ENCODE measurements around the gene ARHGAP35. TPM values are rescaled to one million over a fixed set of nuclear protein-coding genes. Genes with fewer than 3 reads are reported as not detected.
"Not testable (repeated sequence)": the region's sequence is repeated elsewhere in the genome, so short reads cannot be mapped to it uniquely, and the experiment has no call there.

ARHGAP35 gene
- total RNA-seq: 93.0 TPM
- long read RNA-seq, full-length matches to known transcripts: 6 of 165 reads
- long read RNA-seq, partial matches to known transcripts: 3 of 165 reads
- long read RNA-seq, other reads (novel, unspliced or antisense): 156 of 165 reads

DNA sequence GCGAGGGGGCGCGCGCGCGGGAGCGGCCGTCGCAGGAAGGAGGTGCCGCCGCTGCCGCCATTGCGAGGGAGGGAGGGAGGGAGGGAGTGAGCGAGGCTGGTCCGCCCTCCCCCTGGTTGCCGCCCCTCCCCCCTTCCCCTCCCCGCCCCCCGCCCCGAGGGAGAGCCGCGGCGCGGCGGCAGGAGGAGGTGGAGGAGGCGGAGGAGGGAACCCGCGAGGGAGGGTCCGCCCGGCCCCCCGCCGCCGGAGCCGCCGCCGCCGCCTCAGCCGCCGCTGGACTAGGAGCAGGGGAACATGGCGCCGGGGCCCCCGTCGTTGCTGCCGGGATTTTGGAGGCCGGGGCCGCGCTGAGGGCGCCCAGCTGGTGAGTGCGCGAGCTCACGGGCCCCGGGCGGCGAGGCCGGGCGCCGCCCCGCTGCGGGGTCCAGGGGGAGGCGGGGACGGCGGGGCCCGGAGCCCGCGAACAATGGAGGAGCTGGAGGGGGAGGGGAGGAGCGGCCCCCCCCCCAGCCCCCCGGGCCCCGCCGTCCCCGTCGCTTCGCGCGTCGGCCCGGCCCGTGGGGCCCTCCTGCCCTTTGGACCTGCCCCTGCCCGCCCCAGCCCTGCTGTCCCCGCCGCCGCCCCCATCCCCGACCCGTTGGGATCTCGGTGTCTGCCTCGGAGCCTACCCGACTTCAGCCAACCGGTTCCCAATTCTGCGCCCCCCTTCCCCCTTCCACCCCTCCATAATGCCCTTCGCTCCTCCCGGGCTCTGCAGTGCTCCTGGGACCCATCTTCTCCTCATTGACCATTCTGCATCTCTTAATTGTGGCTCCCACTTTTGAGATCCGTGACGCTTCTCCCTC, at the start of gene ARHGAP35:
Gene ARHGAP35, plus strand, starts transcription at position 152 of the 845 bp plus-strand sequence. CDS start 57,679 bp downstream, outside the sequence.
- no peak for DNase-seq (ENCODE audit: low spot score)
- intact Hi-C loops (cut with DNase I): loop anchor here (5.0 kb wide), 3 partner anchors 51 to 116 kb away; no protein-coding TSS in a partner anchor

DNA sequence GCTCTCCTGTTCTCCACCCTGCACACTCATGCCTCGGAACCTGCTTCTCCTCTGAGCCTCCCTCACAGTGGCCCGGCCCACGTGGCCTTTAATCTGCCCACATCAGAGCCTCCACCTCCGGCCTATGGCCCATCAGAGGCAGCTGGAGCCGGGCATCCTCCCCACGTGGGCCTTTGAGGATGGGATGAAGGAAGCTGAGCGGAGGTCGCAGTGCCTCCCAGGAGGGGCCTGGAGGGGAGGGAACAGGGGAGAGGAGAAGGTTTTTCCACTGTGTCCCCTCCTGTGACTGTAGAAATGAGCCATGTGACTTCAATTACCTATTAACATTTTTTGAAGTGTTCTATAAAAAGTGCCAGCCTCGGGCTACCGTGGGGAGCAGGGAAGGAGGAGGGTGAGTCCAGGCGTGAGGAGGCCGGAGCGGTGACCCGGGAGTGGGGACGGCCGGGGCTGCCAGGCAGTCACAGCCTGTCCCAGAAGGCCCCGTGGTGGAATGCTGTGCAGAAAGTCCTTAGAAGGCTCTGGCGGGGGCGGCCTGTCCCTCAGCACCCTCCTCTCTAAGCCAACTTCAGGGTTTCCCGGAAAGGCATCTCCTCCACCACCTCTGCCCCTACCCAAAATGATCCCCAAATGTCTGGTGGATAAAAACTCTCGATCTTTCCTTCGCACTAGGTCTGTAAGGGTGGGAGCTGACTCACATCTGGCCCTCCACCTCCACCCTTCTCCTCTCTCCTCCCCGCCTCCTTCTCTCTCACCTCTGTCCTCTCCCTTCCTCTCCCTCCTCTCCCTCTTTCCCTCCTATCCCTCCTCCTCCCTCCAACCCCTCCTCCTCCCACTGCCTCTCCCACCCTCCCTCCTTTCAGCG, 47.6 kb upstream of the ARHGAP35 start:
- no peak for DNase-seq (ENCODE audit: low spot score)
- intact Hi-C loops (cut with DNase I): no loop called here

DNA sequence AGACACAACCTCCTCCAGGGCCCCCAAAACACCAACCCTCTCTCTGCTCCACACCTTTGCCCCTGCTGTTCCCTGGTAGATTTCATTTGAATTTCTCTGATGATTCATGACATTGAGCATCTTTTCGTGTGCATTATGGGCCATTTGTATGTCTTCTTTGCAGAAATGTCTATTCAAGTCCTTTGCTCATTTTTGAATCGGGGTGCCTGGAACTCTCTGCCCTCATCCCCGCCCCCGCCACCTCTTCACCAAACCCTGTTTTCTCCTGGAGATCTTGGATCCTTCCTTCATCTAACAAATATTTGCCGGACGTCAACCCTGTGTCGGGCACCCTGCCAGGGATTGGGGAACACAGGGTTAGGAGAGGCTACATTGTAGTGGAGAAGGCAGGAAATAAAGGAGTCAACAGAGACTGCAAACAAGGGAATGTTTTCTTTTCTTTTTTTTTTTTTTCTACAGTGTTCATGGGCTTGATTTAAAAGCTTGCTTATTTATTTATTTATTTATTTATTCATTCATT, 46.9 kb upstream of the ARHGAP35 start:
- intact Hi-C loops (cut with DNase I): no loop called here
- no peak for DNase-seq (ENCODE audit: low spot score)

DNA sequence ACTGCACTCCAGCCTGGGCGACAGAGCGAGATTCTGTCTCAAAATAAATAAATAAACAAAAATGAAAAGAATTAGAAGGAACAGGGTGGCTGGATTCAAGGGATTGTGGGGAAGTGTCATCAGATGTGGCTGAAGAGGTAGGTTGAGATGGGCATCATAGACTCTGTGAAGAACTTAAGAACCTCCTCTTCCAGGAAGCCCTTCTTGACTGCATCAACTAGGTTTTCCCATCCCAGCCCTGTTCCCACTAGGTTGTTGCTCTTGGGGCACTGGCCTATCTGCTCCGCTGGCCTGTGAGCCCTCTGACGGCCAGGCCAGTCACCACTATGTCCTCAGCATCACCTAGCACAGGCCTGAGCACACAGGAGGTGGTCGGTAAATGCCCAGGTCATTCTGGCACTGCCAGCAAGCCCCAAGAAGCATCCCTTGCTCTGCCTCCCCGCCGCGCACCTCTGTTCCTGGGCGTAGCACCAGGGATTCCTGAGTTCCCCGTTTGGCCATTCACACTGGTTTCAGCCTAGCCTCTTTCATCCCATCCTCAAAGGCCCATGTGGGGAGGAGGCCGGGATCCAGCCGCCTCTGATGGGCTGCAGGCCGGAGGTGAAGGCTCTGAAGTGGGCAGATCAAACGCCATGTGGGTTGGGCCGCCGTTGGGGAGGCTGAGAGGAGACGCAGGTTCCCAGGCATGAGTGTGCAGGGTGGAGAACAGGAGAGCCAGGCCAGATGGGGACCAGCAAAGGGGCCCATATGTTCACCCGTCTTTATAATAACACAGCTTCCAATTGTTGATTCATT, 44.8 kb upstream of the ARHGAP35 start:
- intact Hi-C loops (cut with DNase I): no loop called here
- DNase-seq (ENCODE audit: low spot score): no peak

GRCh38 chr19:46818812-46819211, 42.0 kb upstream of the ARHGAP35 start:
- no peak for DNase-seq (ENCODE audit: low spot score)
- intact Hi-C loops (cut with DNase I): no loop called here

DNA sequence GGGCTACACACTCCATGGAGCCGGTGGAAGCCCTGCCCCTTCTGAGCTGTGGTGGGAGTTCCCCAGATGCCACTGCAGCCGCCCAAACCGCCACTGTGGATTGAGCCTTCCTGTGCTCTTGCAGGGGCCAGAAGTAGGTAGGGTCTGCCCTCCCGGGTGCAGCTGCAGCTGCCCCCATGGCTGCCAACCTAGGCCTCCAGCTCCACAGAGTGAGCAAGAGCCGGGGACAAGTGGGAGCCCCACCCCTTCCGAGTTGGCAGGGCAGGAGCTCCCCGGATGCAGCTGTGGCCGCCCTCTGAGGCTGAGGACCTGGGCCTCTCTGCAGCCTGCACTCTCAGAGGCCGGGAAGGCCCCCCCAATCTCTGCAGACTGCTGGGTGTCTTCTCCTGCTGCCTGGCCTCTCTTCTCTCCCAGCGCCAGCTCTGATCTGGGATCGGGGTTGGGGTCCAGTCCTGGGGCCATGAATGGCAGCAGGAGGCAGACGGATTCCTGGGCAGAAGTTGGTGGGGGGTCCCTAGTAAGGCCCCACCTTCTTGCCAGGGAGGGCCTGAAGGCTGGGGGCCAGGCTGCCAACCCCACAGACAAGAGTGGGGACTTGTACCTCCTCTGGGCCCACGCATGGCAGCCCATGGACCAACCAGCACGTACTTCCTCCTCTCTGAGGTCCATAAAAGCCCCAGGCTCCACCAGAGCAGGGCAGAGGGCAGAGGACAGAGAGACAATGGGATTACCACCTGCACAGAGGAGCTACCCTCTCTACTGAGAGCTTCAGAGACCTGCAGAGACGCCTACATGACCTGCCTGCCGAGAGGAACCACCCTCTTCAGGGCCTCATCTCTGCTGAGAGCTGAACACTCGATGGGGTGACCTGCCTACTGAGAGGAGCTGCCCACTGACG, 39.0 kb upstream of the ARHGAP35 start:
- no peak for DNase-seq (ENCODE audit: low spot score)
- intact Hi-C loops (cut with DNase I): no loop called here

DNA sequence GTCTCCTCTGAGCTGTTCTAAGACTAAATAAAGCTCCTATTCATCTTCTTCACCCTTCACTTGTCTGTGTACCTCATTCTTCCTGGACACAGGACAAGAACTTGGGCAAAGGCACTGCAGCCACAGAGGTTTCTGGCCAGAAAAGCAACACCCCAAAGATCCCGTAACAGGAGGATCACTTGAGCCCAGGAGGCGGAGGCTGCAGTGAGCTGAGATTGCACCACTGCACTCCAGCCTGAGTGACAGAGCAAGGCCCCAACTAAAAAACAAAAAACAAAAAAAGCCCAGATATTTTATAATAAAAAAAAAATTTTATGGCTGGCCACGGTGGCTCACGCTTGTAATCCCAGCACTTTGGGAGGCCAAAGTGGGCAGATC, 38.4 kb upstream of the ARHGAP35 start:
- DNase-seq (ENCODE audit: low spot score); intact Hi-C loops (cut with DNase I): not testable (repeated sequence)

- no peak for DNase-seq (ENCODE audit: low spot score)
- intact Hi-C loops (cut with DNase I): no loop called here
Measured at GRCh38 chr19:46823049-46823448, 37.7 kb upstream of the ARHGAP35 start.

DNA sequence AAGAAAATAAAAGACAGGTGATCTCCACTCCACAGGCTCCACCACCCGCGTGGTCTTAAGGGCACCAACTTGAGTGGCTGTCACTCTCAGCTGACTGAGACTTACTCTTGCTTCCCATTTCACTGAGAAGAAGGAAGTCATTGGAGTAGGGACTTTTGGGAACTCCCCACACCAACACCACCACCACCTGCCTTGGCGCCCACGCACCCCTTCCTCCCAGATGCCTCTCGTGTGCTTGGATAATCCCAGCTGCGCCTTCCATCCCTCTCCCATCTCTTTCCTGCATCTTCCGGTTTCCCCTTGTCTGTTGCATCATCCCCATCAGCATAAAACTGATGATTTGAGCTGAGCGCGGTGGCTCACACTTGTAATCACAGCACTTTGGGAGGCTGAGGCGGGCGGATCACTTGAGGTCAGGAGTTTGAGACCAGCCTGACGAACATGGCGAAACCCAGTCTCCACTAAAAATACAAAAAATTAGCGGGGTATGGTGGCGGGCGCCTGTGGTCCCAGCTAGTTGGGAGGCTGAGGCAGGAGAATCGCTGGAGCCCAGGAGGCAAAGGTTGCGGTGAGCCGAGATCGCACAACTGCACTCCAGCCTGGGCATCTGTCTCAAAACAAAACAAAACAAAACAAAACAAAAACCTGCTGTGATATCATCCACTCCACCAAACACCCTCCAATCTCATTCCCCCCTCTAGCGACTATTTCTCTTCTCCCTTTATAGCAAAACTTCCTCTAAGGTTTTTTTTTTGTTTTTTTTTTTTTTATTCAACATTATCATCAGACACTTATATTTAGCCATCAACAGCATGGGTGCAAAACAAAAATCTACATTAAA, 35.7 kb upstream of the ARHGAP35 start:
- intact Hi-C loops (cut with DNase I): no loop called here
- DNase-seq (ENCODE audit: low spot score): no peak

- intact Hi-C loops (cut with DNase I): no loop called here
- no peak for DNase-seq (ENCODE audit: low spot score)
Measured at GRCh38 chr19:46825731-46826055, 35.1 kb upstream of the ARHGAP35 start.

DNA sequence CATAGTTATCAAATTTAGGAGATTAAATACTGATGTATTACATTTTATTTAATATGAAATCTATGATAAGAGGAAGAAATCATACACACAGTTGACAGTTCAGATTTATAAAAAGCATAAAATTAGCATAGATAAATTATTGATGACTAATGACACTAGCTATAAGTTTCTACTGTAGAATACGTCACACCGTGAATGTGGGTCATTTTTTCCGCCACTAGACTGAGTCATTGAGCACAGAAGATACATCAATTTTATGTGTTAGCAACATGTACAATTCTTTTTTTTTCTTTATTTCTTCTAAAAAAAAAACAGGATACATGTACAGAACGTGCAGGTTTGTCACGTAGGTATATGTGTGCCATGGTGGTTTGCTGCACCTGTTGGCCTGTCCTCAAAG, 32.3 kb upstream of the ARHGAP35 start:
- DNase-seq (ENCODE audit: low spot score): no peak
- intact Hi-C loops (cut with DNase I): no loop called here

GRCh38 chr19:46830864-46831263, 29.9 kb upstream of the ARHGAP35 start:
- intact Hi-C loops (cut with DNase I): no loop called here
- no peak for DNase-seq (ENCODE audit: low spot score)

- intact Hi-C loops (cut with DNase I): no loop called here
Measured at GRCh38 chr19:46834121-46834520, 26.7 kb upstream of the ARHGAP35 start.

DNA sequence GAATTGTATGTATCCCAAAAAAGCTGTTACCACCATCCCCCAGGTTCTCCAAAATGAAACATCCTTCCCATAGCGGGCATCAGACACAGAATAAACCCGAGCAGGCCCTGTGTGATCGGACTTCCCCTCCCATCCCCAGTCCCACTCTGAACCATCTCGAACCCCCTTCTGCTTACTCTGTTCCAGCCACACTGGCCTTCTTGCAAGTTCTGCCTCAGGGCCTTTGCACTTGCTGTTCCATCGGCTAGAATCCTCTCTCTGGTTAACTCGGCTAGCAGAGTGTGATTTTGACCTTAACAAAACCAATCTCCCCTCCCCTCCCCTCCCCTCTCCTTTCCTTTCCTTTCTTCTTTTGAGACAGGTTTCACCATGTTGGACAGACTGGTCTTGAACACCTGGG, 25.8 kb upstream of the ARHGAP35 start:
- DNase-seq (ENCODE audit: low spot score): no peak
- intact Hi-C loops (cut with DNase I): no loop called here

More at GRCh38 chr19:46834121-46834520, 26.7 kb upstream of the ARHGAP35 start:
- no peak for DNase-seq (ENCODE audit: low spot score)

DNA sequence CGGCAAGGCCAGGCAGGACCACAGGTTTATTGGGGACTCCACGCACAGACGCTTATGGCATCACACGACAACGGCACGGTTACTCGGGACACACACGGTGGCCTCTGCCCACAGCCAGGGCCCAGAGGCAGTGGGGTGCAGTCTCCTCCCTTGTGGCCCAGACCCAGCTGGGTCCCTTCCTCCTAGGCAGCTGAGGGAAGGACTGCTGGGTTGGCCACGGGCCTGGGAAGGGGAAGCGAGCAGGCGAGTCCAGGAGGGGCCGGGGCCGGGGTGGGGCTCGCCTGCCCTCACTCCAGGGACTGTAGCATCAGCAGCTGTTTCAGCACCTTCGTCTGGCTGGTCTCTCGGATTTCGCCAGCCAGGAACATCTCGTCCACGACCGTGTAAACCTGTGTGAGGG, 22.6 kb upstream of the ARHGAP35 start:
- no peak for DNase-seq (ENCODE audit: low spot score)
- intact Hi-C loops (cut with DNase I): no loop called here

DNA sequence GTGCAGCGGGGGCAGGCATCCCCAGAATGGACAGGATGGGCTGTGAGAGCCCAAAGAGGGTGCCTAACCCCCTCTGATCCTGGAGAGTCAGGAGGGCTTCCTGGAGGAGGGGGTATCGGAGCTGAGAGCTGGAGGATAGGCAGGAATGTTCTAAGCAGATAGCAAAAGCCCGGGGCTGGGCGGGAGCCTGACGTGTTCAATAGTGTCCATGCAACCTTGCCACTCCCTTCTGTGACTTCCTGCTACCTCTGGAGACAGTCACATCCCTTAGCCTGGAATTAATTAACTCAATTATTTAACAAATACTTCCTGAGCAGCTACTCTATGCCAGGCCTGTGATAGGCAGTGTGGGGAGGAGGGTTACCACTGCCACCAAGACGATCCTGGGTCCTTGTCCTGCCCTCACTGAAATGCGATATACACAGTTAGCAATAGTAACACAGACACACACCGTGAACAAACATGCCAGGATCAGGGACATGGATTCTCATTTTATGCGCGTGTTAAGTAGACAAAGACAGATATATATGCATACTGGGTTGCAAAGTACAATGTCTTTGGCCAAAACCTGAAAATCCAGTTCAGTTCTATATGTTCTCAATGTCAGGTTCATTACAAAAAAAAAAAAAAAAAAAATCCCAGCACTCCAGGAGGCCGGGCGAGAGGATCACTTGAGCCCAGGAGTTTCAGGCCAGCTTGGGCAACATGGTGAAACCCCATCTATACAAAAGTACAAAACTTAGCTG, 20.9 kb upstream of the ARHGAP35 start:
- DNase-seq (ENCODE audit: low spot score): no peak
- intact Hi-C loops (cut with DNase I): loop anchor here (1.0 kb wide), 1 partner anchor 83 kb away; no protein-coding TSS in a partner anchor

GRCh38 chr19:46840498-46840942, 20.3 kb upstream of the ARHGAP35 start:
- intact Hi-C loops (cut with DNase I): loop anchor here (1.0 kb wide), 1 partner anchor 83 kb away; no protein-coding TSS in a partner anchor

More at GRCh38 chr19:46840498-46840942, 20.3 kb upstream of the ARHGAP35 start:
- no peak for DNase-seq (ENCODE audit: low spot score)

All from cardiac septum (tissue), 1 donor.